Endothelial cell of umbilical vein (primary cell): ENCODE measurements around the gene CNMD. TPM values are rescaled to one million over a fixed set of nuclear protein-coding genes. Genes with fewer than 3 reads are reported as not detected.

Source experiments
- BruUV-seq: library from RNA; stranded (reverse); fragments of 400-500 nt; replicated peaks from 2 replicates; lab custom pipeline; 2021; lab: Mats Ljungman, UMichigan
- CTCF ChIA-PET: fragments of 300-600, 350-600 bp; sonication (Branson Sonifier 250); formaldehyde crosslinking; loops from one replicate; lab custom pipeline; 2021; ENCODE audit warnings: antibody characterized with exemption, inconsistent platforms; lab: Charles Lee
- POLR2A ChIA-PET: fragments of 300-600, 350-600 bp; sonication (Branson Sonifier 250); formaldehyde crosslinking; loops from one replicate; lab custom pipeline; 2021; ENCODE audit warnings: antibody characterized with exemption, inconsistent platforms; lab: Charles Lee
- DNase-seq: peaks from one replicate; pipeline ENCODE4 v3.0.0-alpha.2; 2011; ENCODE audit warnings: low read depth, low spot score
- FAIRE-seq: peaks from 2 replicates; lab custom pipeline; 2011; peaks lifted over from hg19 to GRCh38; lab: Jason Lieb, UNC
- H2AFZ ChIP-seq: 2 replicates; pipeline ENCODE4 v1.6.0; 2012; ENCODE audit warnings: low read depth, low read length, control low read depth, inconsistent platforms
- H3K27ac ChIP-seq: 2 replicates; pipeline ENCODE4 v1.5.1; 2011; ENCODE audit warnings: low read depth, mild to moderate bottlenecking, control low read depth, low read length, moderate library complexity; ENCODE audit not compliant: insufficient read depth
- H3K27me3 ChIP-seq, 2 experiments: 2 replicates each; pipeline versions ENCODE4 v1.6.0 to v1.6.1; 2011; ENCODE audit warnings: low read length in 2 of 2, mixed read lengths in 1 of 2; ENCODE audit not compliant: control insufficient read depth in 2 of 2, insufficient read depth in 2 of 2
- H3K36me3 ChIP-seq, 2 experiments: 2 replicates in 1 of 2; 3 replicates in 1 of 2; pipeline ENCODE4 v1.5.1; 2011; ENCODE audit warnings: low read length in 2 of 2, mild to moderate bottlenecking in 1 of 2, moderate library complexity in 1 of 2; ENCODE audit not compliant: control insufficient read depth in 2 of 2, insufficient read depth in 2 of 2; ENCODE audit errors: extremely low read depth in 1 of 2
- H3K4me1 ChIP-seq: 3 replicates; pipeline ENCODE4 v1.5.1; 2011; ENCODE audit warnings: mild to moderate bottlenecking, low read length; ENCODE audit not compliant: control insufficient read depth, insufficient read depth; ENCODE audit errors: extremely low read depth
- H3K4me2 ChIP-seq: 2 replicates; pipeline ENCODE4 v1.6.1; 2011; ENCODE audit warnings: low read length, control low read depth, mixed read lengths; ENCODE audit not compliant: insufficient read depth
- H3K4me3 ChIP-seq, 3 experiments: fragments of 200-600 bp in 1 of 3; sonication (generic), shearing (Covaris generic) in 1 of 3; replicated peaks in 1 of 3; 2 replicates each; pipeline ENCODE4 v1.5.1; 2011 to 2016; ENCODE audit warnings: control low read depth in 3 of 3, low read length in 3 of 3, mild to moderate bottlenecking in 2 of 3, inconsistent platforms in 1 of 3, low read depth in 1 of 3, moderate library complexity in 1 of 3; ENCODE audit not compliant: insufficient read depth in 1 of 3
- H3K79me2 ChIP-seq: 2 replicates; pipeline ENCODE4 v1.6.0; 2012; ENCODE audit warnings: low read length, inconsistent platforms; ENCODE audit not compliant: control insufficient read depth, insufficient read depth
- H3K9ac ChIP-seq: replicated peaks from 2 replicates; pipeline ENCODE3; 2011; ENCODE audit warnings: low read length, control low read depth; ENCODE audit not compliant: insufficient read depth; ENCODE audit errors: extremely low read depth
- H3K9me1 ChIP-seq: replicated peaks from 3 replicates; pipeline ENCODE4 v1.6.0; 2011; ENCODE audit warnings: mild to moderate bottlenecking, low read length; ENCODE audit not compliant: control insufficient read depth, insufficient read depth; ENCODE audit errors: extremely low read depth
- H3K9me3 ChIP-seq: replicated peaks from 2 replicates; pipeline ENCODE4 v1.5.1; 2012; ENCODE audit warnings: low read length, inconsistent platforms; ENCODE audit not compliant: control insufficient read depth, insufficient read depth
- H4K20me1 ChIP-seq: replicated peaks from 2 replicates; pipeline ENCODE3; 2011; ENCODE audit warnings: mild to moderate bottlenecking, low read length; ENCODE audit not compliant: control insufficient read depth, insufficient read depth; ENCODE audit errors: extremely low read depth
- EZH2 ChIP-seq: IDR thresholded peaks from 2 replicates; pipeline ENCODE4 v1.6.1; 2012; ENCODE audit warnings: borderline replicate concordance, low read depth, mild to moderate bottlenecking, moderate library complexity, low read length, inconsistent platforms; ENCODE audit not compliant: severe bottlenecking
- FOS ChIP-seq: IDR thresholded peaks from 2 replicates; pipeline ENCODE4 v1.6.1; 2011; ENCODE audit warnings: mild to moderate bottlenecking, low read length, moderate library complexity, borderline replicate concordance; ENCODE audit not compliant: insufficient read depth
- GATA2 ChIP-seq: IDR thresholded peaks from 2 replicates; pipeline ENCODE4 v1.7.0; 2011; ENCODE audit warnings: low read depth, mild to moderate bottlenecking, moderate library complexity, mixed read lengths, low read length; ENCODE audit not compliant: insufficient read length, insufficient read depth
- JUN ChIP-seq: IDR thresholded peaks from 2 replicates; pipeline ENCODE4 v1.6.1; 2011; ENCODE audit warnings: borderline replicate concordance, low read depth; ENCODE audit not compliant: insufficient read length, insufficient read depth
- MYC ChIP-seq: IDR thresholded peaks from one replicate; pipeline ENCODE4 v1.6.1; 2011; ENCODE audit warnings: mild to moderate bottlenecking, low read depth, low read length
- POLR2A ChIP-seq: IDR thresholded peaks from 2 replicates; pipeline ENCODE4 v1.6.1; 2012; ENCODE audit warnings: low read depth, mild to moderate bottlenecking, control low read depth, low read length
- POLR2AphosphoS5 ChIP-seq: IDR thresholded peaks from 2 replicates; pipeline ENCODE4 v1.6.1; 2012; ENCODE audit warnings: low read depth, mild to moderate bottlenecking, control low read depth, low read length, moderate library complexity; ENCODE audit not compliant: insufficient read depth
- dilution Hi-C: fragments of 300-500 bp; cut with MboI; formaldehyde crosslinking; loops from one replicate; pipeline ENCODE4 v1.15.0; 2019; ENCODE audit warnings: low sequenced_read_pairs; ENCODE audit not compliant: extremely low pct_ligation_motif_present
- intact Hi-C: fragments of 100-400 bp; cut with micrococcal nuclease; formaldehyde crosslinking; loops from one replicate; pipeline ENCODE4 v1.10.0; 2022
- polyA plus RNA-seq, 4 experiments: library from polyadenylated mRNA; depleted of rRNA in 3 of 4; stranded (reverse) in 3 of 4; unstranded in 1 of 4; fragments of >200 nt; gene quantifications; 2 replicates each; pipeline versions ENCODE4 v1.2.1 to v1.2.3, GENCODE V29; 2011 to 2012; ENCODE audit warnings: missing spikeins in 1 of 4
- total RNA-seq: library from RNA; stranded (reverse); gene quantifications from 2 replicates; pipeline ENCODE4 v1.2.3, GENCODE V29; 2021
- TF ChIP-seq, protein P1 (sequence below), 2 donors: IDR thresholded peaks; 1 replicate in 1 of 2; 2 replicates in 1 of 2; pipeline ENCODE4 v1.5.1; 2011; ENCODE audit warnings: low read length in 2 of 2, mild to moderate bottlenecking in 2 of 2, moderate library complexity in 2 of 2, control low read depth in 1 of 2, inconsistent platforms in 1 of 2, low read depth in 1 of 2; ENCODE audit not compliant: insufficient read depth in 1 of 2; ENCODE audit errors: extremely low read depth in 1 of 2
- TF ChIP-seq, protein P2 (sequence below): IDR thresholded peaks from 2 replicates; pipeline ENCODE4 v1.6.1; 2011; ENCODE audit not compliant: insufficient read depth, insufficient read length

CNMD gene
- total and polyA plus RNA-seq, 2 donors (not counting 3 experiments of a cell fraction or from before 2014, with no cell fraction given): not detected

DNA sequence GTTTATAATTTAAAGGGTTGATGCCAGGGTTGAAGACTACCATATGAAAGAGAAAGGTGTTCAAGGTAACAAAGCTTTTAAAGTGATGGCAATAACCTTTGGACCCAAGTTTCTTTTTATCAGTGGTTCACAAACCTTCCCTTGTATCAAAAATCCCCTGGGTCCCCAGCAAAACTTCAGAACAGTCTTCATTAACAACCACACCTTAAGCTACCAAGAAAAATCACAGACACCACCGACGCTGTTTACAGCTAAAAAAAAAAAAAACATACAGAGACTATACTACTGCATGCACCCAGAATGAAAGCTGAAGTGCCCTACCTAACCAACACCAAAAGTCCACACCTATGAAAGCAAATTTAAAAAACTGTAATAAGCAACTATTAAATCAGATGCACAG, 13.4 kb downstream of the CNMD start:
- no peak overlapping the region for H3K4me3 ChIP-seq
- CTCF ChIA-PET: interaction anchor here (0.8 to 4.3 kb wide), 2 partner anchors 10 to 24 kb away, joined by 3 to 27 read pairs; no protein-coding TSS in a partner anchor
- no peak for FAIRE-seq
- no peaks in the 10 kb centered on the region for H3K36me3 ChIP-seq
- BruUV-seq: no TSS peak
- H3K27me3 ChIP-seq: peaks cover 4 to 7% of the 10 kb centered on the region in 2 experiments
- no peaks in the 10 kb centered on the region for H4K20me1 ChIP-seq
- H3K9ac ChIP-seq: no peak overlapping the region
- H3K4me2 ChIP-seq: no peak overlapping the region
- no peaks in the 10 kb centered on the region for H3K9me1 ChIP-seq
- no peaks in the 10 kb centered on the region for H3K79me2 ChIP-seq
- no peaks in the 10 kb centered on the region for H3K4me1 ChIP-seq
- no peak for DNase-seq
- TF ChIP-seq EZH2 (no peak), POLR2AphosphoS5 (no peak), JUN (no peak), POLR2A (no peak), GATA2 (no peak), FOS (no peak), MYC (no peak)
- TF ChIP-seq, protein P1, sequence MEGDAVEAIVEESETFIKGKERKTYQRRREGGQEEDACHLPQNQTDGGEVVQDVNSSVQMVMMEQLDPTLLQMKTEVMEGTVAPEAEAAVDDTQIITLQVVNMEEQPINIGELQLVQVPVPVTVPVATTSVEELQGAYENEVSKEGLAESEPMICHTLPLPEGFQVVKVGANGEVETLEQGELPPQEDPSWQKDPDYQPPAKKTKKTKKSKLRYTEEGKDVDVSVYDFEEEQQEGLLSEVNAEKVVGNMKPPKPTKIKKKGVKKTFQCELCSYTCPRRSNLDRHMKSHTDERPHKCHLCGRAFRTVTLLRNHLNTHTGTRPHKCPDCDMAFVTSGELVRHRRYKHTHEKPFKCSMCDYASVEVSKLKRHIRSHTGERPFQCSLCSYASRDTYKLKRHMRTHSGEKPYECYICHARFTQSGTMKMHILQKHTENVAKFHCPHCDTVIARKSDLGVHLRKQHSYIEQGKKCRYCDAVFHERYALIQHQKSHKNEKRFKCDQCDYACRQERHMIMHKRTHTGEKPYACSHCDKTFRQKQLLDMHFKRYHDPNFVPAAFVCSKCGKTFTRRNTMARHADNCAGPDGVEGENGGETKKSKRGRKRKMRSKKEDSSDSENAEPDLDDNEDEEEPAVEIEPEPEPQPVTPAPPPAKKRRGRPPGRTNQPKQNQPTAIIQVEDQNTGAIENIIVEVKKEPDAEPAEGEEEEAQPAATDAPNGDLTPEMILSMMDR (IDR thresholded peaks at IDR 0.05; ENCODE audit: extremely low read depth in 1 of 2, insufficient read depth in 1 of 2, low read depth in 1 of 2, low read length in 2 of 2): no peak
- TF ChIP-seq, protein P2, sequence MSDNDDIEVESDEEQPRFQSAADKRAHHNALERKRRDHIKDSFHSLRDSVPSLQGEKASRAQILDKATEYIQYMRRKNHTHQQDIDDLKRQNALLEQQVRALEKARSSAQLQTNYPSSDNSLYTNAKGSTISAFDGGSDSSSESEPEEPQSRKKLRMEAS: no peak
- POLR2A ChIA-PET: no interaction called here
- H2AFZ ChIP-seq: no peak overlapping the region
- dilution Hi-C loops: no loop called here
- no peak overlapping the region for H3K27ac ChIP-seq
- intact Hi-C loops: no loop called here
- H3K9me3 ChIP-seq: no peaks in the 10 kb centered on the region
